Panc1 (cell line): Measurements from ENCODE around the gene MPDU1. TPM values are rescaled to one million over a fixed set of nuclear protein-coding genes. Genes with fewer than 3 reads are reported as not detected.
"Not testable (repeated sequence)": the region's sequence is repeated elsewhere in the genome, so short reads cannot be mapped to it uniquely, and the experiment has no call there.

Experiments used
- ATAC-seq: fragments of 200-7000 bp; cut with Tn5 transposase; 2 replicates; pipeline ENCODE4 v1.9.1; 2020; ENCODE audit warnings: mild to moderate bottlenecking, moderate library complexity
- BruUV-seq: library from RNA; stranded (reverse); fragments of 400-500 nt; replicated peaks from 2 replicates; lab custom pipeline; 2021; lab: Mats Ljungman, UMichigan
- CTCF ChIA-PET: fragments of 300-600 bp; sonication (Branson Sonifier 250); formaldehyde crosslinking; loops from one replicate; lab custom pipeline; 2022; ENCODE audit warnings: antibody characterized with exemption; lab: Charles Lee
- POLR2A ChIA-PET: fragments of 300-600 bp; sonication (Branson Sonifier 250); formaldehyde crosslinking; loops from one replicate; lab custom pipeline; 2022; ENCODE audit warnings: antibody characterized with exemption; lab: Charles Lee
- DNase-seq: peaks from one replicate; pipeline ENCODE4 v3.0.0-alpha.2; 2010; ENCODE audit warnings: low read depth, low spot score
- H3K27ac ChIP-seq: 2 replicates; pipeline ENCODE4 v1.5.1; 2011; ENCODE audit warnings: mild to moderate bottlenecking, low read length, inconsistent platforms
- H3K27me3 ChIP-seq: fragments of 200-500 bp; sonication (Bioruptor generic); 2 replicates; pipeline ENCODE4 v1.6.0; 2014; ENCODE audit warnings: low read length, inconsistent platforms; ENCODE audit not compliant: control insufficient read depth, insufficient read depth
- H3K36me3 ChIP-seq: fragments of 200-500 bp; sonication (Bioruptor generic); 2 replicates; pipeline ENCODE4 v1.5.1; 2014; ENCODE audit warnings: inconsistent platforms, mild to moderate bottlenecking, low read length, moderate library complexity; ENCODE audit not compliant: control insufficient read depth, insufficient read depth
- H3K4me1 ChIP-seq: 2 replicates; pipeline ENCODE4 v1.5.1; 2011; ENCODE audit warnings: inconsistent platforms, mild to moderate bottlenecking, low read length, moderate library complexity; ENCODE audit not compliant: control insufficient read depth, insufficient read depth
- H3K4me3 ChIP-seq, 2 experiments: 2 replicates each; pipeline ENCODE4 v1.5.1; 2011 to 2012; ENCODE audit warnings: low read depth in 2 of 2, low read length in 2 of 2, mild to moderate bottlenecking in 2 of 2, inconsistent platforms in 1 of 2, moderate library complexity in 1 of 2
- H3K9me3 ChIP-seq: fragments of 200-500 bp; sonication (Bioruptor generic); 2 replicates; pipeline ENCODE4 v1.5.1; 2014; ENCODE audit warnings: low read depth, mild to moderate bottlenecking, inconsistent platforms, low read length, moderate library complexity; ENCODE audit not compliant: control insufficient read depth, insufficient read depth
- CTCF ChIP-seq: fragments of 450-650 bp; IDR thresholded peaks from 2 replicates; pipeline ENCODE4 v1.5.1; 2017; ENCODE audit warnings: mild to moderate bottlenecking
- POLR2AphosphoS5 ChIP-seq: IDR thresholded peaks from 2 replicates; pipeline ENCODE4 v1.6.1; 2012; ENCODE audit warnings: mild to moderate bottlenecking, low read depth, low read length, moderate library complexity
- REST ChIP-seq, 2 experiments: IDR thresholded peaks; 2 replicates each; pipeline ENCODE4 v1.6.1; 2011 to 2012; ENCODE audit warnings: low read depth in 2 of 2, control low read depth in 1 of 2, low read length in 1 of 2, mild to moderate bottlenecking in 1 of 2, moderate library complexity in 1 of 2; ENCODE audit not compliant: insufficient read depth in 1 of 2
- SIN3A ChIP-seq: IDR thresholded peaks from 2 replicates; pipeline ENCODE4 v1.6.1; 2012; ENCODE audit warnings: low read depth, mild to moderate bottlenecking, low read length, moderate library complexity, borderline replicate concordance; ENCODE audit not compliant: insufficient read depth
- TCF7L2 ChIP-seq: IDR thresholded peaks from 2 replicates; pipeline ENCODE4 v1.6.1; 2011; ENCODE audit warnings: mild to moderate bottlenecking, low read depth, low read length, inconsistent platforms
- in situ Hi-C: cut with HindIII; loops from 2 replicates; pipeline ENCODE4 v1.10.0; 2016; ENCODE audit warnings: low sequenced_read_pairs, low pct_unique_long_range_greater_than_20kb
- intact Hi-C: fragments of 100-400 bp; cut with micrococcal nuclease; formaldehyde crosslinking; loops from one replicate; pipeline ENCODE4 v1.10.0; 2022; ENCODE audit not compliant: unreplicated experiment
- total RNA-seq: library from RNA; stranded (reverse); gene quantifications from one replicate; pipeline ENCODE4 v1.2.1, GENCODE V29; 2021; ENCODE audit not compliant: unreplicated experiment

MPDU1 gene
- total RNA-seq, 1 experiment from 2014 or later: 47.1 TPM

- ChIA-PET CTCF (no interaction called here), POLR2A (no interaction called here)
- H3K9me3 ChIP-seq: no peaks in the 10 kb centered on the region
- H3K27me3 ChIP-seq: no peaks in the 10 kb centered on the region
- BruUV-seq: no TSS peak
- peaks cover 3% of the 10 kb centered on the region; the same call in 1 of the 2 replicates for H3K36me3 ChIP-seq
- intact Hi-C loops: no loop called here
- no peak overlapping the region for H3K27ac ChIP-seq
- in situ Hi-C loops: no loop called here
- TF ChIP-seq POLR2AphosphoS5: no peak
- DNase-seq (no peak), ATAC-seq (no peak)
- H3K4me1 ChIP-seq: peaks cover under 1% of the 10 kb centered on the region; the same call in 1 of the 2 replicates
- no peak overlapping the region for H3K4me3 ChIP-seq
Measured at GRCh38 chr17:7618608-7619007, 35.0 kb downstream of the MPDU1 start.

GRCh38 chr17:7620835-7621234, 37.2 kb downstream of the MPDU1 start:
- TF ChIP-seq REST (IDR thresholded peaks at IDR 0.05; ENCODE audit: insufficient read depth in 1 of 2, low read depth in 2 of 2, low read length in 1 of 2) (no peak), SIN3A (no peak), TCF7L2 (no peak), CTCF (no peak), POLR2AphosphoS5 (no peak)
- no peak for DNase-seq
- no TSS peak for BruUV-seq
- ChIA-PET CTCF (no interaction called here), POLR2A (interaction anchor here (0.6 kb wide), 1 partner anchor 81 kb away, joined by 4 read pairs; no protein-coding TSS in a partner anchor)
- ATAC-seq: no peak
- Histone ChIP-seq H3K4me1 (no peaks in the 10 kb centered on the region), H3K27me3 (no peaks in the 10 kb centered on the region), H3K9me3 (no peaks in the 10 kb centered on the region), H3K36me3 (no peaks in the 10 kb centered on the region), H3K4me3 (no peak overlapping the region), H3K27ac (no peak overlapping the region)
- intact Hi-C loops: no loop called here
- in situ Hi-C loops: no loop called here

- no peak for TF ChIP-seq SIN3A
- TF ChIP-seq TCF7L2: no peak
- TF ChIP-seq REST (IDR thresholded peaks at IDR 0.05; ENCODE audit: insufficient read depth in 1 of 2, low read depth in 2 of 2, low read length in 1 of 2): no peak
- TF ChIP-seq POLR2AphosphoS5: no peak
- TF ChIP-seq CTCF: no peak
Measured at GRCh38 chr17:7623661-7624060, 40.0 kb downstream of the MPDU1 start.

GRCh38 chr17:7625749-7626148, 42.1 kb downstream of the MPDU1 start:
- POLR2A ChIA-PET, CTCF ChIA-PET, H3K4me3 ChIP-seq: not testable (repeated sequence)

More at GRCh38 chr17:7623661-7624060, 40.0 kb downstream of the MPDU1 start:
- in situ Hi-C loops: no loop called here
- H3K4me3 ChIP-seq: no peak overlapping the region
- ATAC-seq: no peak
- no TSS peak for BruUV-seq
- intact Hi-C loops: no loop called here
- no peak overlapping the region for H3K27ac ChIP-seq
- no peaks in the 10 kb centered on the region for H3K36me3 ChIP-seq
- DNase-seq: no peak
- ChIA-PET POLR2A (no interaction called here), CTCF (no interaction called here)
- peaks cover 7% of the 10 kb centered on the region for H3K4me1 ChIP-seq
- no peaks in the 10 kb centered on the region for H3K9me3 ChIP-seq
- no peaks in the 10 kb centered on the region for H3K27me3 ChIP-seq

More at GRCh38 chr17:7625749-7626148, 42.1 kb downstream of the MPDU1 start:
- H3K9me3 ChIP-seq, in situ Hi-C loops, H3K27ac ChIP-seq, ATAC-seq, DNase-seq, BruUV-seq, H3K36me3 ChIP-seq, intact Hi-C loops, H3K27me3 ChIP-seq, H3K4me1 ChIP-seq: not testable (repeated sequence)
